Measurements from ENCODE around the gene NRXN3.

GRCh38 chr14:78178971-78179370 is 8.8 kb downstream of the NRXN3 start:
- TF ChIP-seq CTCF (IDR thresholded peaks at IDR 0.05) (no peak), POLR2A (IDR thresholded peaks at IDR 0.05) (no peak)
